ENCODE results near the gene CSN1S1.
"Not testable (repeated sequence)": the region's sequence is repeated elsewhere in the genome, so short reads cannot be mapped to it uniquely, and the experiment has no call there.

CSN1S1 gene

DNA sequence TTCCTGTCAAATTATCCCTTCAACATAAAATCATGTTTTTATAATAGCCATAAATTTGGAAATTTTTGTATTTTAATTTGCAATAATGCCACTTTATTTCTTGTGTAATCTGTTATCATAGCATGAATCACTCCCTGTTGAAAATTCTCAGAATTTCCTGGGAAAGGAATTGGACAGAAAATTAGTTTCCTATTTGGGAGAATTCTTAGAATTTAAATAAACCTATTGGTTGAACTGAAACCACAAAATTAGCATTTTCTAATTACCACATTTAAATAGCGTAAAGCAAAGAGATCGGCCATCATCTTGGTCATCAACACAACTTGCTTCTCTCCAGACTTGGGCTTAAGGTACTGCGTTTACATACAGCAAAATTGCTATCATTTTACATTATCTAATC lies at the start of gene CSN1S1:
CSN1S1 (plus strand) TSS at position 301 of the 400 bp plus-strand sequence. CDS start 1,488 bp downstream, outside the sequence.
- DNase-seq (ENCODE audit: low read depth): no peak

DNA sequence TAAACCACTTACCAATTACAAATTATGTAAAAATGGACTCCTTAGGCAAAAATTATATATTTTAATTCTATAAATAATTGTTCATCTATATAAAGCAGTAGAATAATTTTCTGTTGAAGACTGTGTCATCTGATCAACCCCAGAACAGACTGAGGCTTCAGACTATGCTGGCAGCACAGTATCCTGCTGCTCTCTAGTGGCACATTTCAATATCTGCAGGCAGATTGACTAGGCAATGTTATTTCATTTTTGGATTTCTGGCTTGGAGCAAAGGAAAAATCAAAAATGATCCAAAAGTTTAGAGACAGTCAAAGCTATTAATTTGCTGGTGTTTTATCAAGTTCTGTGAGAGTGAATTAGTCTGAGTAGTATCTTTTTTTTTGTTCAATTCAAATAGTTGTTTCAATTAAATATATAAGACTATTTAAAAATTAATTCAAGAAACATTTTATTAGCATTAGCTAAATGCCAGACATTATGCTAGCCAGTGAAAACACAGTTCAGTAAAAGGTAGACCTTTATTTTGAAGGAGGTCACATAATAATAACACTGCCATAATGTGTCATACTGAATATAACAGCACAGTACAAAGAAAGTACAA lies 49.6 kb upstream of the CSN1S1 start:
- DNase-seq (ENCODE audit: low read depth): no peak

GRCh38 chr4:69882150-69882549 lies 48.7 kb upstream of the CSN1S1 start:
- DNase-seq (ENCODE audit: low read depth): no peak

DNA sequence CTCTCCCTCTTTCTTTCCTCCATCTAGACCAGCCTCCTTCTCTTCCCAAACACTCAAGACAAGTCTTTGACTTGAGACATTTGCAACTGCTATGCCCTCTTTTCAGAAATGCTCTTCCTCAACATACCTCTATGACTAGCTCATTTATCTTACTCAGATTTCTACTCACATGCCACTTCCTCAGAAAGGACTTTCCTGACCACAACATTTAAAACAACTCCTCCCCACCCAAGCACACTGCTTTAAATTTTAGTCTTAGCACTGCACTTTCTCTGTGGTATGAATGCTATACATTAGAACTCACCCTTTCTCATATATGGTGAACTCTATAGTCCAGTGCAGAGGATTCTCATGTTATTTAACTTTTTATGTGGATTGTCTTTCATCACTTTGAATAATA lies 42.5 kb upstream of the CSN1S1 start:
- no peak for DNase-seq (ENCODE audit: low read depth)

DNA sequence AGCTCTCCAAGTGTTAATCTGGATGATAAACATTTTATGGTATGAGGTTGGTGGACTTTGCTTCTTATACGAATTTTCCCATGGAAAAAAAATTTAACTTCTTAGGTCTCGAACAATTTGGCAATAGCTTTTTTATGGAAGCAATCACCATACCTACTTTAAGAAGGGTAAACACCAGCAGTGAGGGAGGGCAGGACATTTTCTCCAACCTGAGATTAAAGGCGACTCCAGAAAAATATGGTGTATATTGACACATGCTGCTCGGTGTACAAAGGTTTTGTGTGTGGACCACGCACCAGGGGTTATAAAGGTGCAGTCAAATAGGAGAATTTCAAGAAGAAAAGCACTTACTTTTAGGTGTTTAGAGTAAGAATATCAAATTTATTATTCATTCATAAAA lies 36.7 kb upstream of the CSN1S1 start:
- DNase-seq (ENCODE audit: low read depth): no peak

DNA sequence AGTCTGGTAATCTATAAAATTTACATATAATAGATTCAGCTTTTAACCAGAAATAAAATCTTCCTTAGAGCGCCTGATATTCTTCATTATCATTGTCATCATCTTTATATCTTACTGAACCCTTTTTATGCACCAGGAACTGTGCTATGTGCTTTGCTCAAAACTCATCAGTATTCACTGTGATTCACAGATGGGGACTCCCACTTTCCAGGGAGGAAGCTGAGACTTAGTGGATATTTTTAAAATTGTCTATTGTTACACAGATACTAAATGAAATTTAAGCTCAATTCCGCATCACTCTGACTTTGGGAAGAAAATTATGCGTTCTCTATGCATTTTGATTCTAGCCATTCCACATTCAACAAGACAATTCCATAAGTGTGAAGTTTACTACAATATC lies 36.1 kb upstream of the CSN1S1 start:
- no peak for DNase-seq (ENCODE audit: low read depth)

- DNase-seq (ENCODE audit: low read depth): no peak
These were observed 34.2 kb upstream of the CSN1S1 start for GRCh38 chr4:69896530-69897116.

- DNase-seq (ENCODE audit: low read depth): no peak
These were observed 23.7 kb upstream of the CSN1S1 start for GRCh38 chr4:69907151-69907550.

DNA sequence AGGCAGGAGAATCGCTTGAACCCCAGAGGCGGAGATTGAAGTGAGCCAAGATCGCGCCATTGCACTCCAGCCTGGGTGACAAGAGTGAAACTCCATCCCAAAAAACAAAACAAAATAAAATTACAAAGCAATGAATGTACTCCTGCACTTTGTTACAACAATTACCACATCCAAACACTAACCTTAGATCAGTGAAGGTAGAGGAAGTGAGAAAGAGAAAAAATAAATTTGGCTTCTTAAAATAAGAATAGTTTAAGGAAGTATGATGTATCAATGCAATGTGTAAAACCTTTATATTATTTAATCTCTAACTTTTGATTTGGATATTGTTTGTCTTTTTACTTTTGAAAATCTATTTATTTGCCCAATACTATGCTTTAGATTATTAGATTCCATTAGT lies 21.7 kb upstream of the CSN1S1 start:
- DNase-seq (ENCODE audit: low read depth): no peak

- DNase-seq (ENCODE audit: low read depth): no peak
These were observed 20.7 kb upstream of the CSN1S1 start for GRCh38 chr4:69910016-69910782.

- DNase-seq (ENCODE audit: low read depth): no peak
These were observed 10.0 kb upstream of the CSN1S1 start for GRCh38 chr4:69920874-69921273.

DNA sequence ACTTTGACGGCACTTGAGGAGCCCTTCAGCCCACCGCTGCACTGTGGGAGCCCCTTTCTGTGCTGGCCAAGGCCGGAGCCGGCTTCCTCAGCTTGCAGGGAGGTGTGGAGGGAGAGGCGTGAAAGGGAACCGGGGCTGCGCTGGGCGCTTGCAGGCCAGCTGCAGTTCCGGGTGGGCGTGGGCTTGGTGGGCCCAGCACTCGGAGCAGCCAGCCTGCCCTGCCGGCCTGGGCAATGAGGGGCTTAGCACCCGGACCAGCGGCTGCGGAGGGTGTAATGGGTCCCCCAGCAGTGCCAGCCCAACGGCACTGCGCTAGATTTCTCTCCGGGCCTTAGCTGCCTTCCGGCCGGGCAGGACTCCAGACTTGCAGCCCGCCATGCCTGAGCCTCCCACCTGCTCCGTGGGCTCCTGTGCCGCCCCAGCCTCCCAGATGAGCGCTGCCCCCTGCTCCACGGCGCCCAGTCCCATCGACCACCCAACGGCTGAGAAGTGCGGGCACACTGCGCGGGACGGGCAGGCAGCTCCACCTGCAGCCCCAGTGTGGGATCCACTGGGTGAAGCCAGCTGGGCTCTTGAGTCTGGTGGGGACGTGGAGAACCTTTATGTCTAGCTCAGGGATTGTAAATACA lies 7.0 kb upstream of the CSN1S1 start:
- not testable (repeated sequence) for DNase-seq (ENCODE audit: low read depth)

DNA sequence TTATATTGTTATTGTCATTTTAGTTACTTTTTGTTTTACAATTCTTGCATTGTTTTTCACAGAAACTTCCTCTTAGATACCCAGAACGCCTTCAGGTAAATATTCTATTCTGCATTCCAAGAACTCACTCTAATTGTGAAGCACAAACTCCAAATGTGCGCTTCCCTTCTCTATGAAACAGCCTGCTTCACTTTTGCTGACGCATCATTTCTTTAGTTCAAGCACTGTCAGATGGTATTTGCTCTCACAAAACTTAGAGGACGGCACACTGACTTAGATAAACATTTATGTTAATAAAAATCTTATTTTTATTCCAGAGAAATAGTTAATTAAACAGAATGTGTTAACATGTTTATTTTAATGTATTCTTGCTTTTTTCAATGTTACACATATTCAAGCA lies 3.3 kb downstream of the CSN1S1 start:
- no peak for DNase-seq (ENCODE audit: low read depth)

- DNase-seq (ENCODE audit: low read depth): no peak
These were observed 5.7 kb downstream of the CSN1S1 start for GRCh38 chr4:69936566-69936965.

DNA sequence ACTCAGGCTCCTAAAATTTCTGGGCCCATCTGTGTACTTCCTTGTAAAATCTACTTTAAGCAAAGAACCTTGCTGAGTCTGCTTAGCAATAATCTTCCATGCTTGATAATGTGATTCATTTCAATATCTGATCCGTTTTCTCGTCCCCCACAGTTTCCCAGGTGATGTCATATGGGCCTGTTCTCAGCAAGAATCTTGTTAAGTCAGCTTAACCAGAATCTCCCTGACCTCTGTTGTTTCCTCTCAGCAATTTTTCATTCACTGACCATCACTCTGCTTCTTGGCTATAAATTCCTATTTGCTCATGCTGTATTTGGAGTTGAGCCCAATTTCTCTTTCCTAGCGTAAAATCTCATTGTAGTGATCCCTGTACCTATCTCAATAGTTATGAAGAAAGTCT lies 20.7 kb downstream of the CSN1S1 start:
- no peak for DNase-seq (ENCODE audit: low read depth)

- DNase-seq (ENCODE audit: low read depth): no peak
These were observed 26.3 kb downstream of the CSN1S1 start for GRCh38 chr4:69957209-69957608.

GRCh38 chr4:69965628-69966027 lies 34.8 kb downstream of the CSN1S1 start, which contains the start of gene CSN2:
TSS of gene CSN2 (minus strand) at chr4:69965728. CDS start at chr4:69960995, 4,733 bp downstream.
- DNase-seq (ENCODE audit: low read depth): no peak

DNA sequence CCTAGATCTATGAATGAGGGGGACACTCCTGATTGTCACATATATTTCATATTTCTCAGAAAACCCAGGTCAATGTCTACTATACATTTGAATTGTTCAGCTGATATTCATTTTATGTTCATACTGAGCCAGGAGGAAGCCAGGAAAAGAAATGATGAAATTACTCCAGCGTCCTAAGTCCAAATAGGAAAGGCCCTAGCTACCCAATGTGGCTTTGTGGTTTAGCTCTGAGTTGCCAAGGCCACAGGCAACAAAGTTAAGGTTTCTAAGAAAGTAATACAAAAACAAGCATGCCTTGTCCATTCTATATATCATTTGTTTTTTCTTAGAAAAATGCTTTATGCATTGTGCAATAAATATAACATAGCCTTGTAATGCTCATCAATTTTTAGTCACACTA lies 39.2 kb downstream of the CSN1S1 start:
- no peak for DNase-seq (ENCODE audit: low read depth)

DNA sequence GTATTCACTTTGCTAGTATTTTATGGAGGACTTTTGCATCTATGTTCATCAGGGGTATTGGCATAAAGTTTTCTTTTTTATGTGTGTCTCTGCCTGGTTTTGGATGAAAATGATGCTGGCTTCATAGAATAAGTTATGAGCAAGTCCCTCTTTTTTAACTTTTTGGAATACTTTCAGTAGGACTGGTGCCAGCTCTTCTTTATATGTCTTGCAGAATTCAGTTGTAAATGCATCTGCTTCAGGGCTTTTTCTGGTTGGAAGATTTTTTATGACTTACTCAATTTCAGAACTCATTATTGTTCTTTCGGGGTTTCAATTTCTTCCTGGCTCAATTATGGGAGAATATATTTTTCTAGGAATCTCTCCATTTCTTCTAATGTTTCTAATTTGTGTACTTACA lies 43.8 kb downstream of the CSN1S1 start:
- DNase-seq (ENCODE audit: low read depth): no peak

DNA sequence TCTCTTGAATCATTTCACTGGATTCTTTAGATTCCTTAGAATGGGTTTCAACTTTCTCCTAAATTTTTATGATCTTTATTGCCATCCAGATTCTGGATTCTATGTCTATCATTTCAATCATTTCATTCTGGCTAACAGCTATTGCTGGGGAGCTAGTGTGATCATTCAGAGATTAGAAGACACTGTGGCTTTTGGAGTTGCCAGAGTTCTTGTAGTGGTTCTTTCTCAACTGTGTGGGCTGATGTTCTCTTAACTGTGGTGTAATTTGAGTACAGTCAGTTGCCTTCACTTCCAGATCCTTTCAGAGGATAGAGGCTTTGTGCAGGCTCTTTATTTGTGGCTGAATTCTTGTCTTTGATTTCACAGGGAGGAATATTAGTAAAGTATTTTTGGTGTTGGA lies 46.7 kb downstream of the CSN1S1 start:
- no peak for DNase-seq (ENCODE audit: low read depth)

DNA sequence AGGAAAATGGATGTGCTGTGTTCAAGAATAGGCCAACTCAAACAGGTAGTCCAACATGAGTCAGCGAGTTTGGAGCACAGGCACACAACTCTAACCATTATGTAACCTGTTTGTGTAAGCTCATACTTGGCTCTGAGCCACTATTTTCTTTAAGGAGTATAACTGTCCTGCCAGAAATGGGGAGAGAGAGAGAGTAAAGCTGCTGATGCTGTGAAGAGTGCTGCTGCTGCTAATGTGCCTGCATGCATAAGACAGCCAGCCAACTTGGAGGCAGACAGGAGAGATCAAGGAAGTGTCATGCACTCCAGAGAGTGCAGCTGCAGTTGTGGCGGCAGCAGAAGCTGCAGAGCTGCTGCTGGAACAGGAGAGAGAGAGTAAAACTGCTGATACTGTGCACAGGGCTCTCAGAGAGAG lies 53.2 kb downstream of the CSN1S1 start:
- no peak for DNase-seq (ENCODE audit: low read depth)

DNA sequence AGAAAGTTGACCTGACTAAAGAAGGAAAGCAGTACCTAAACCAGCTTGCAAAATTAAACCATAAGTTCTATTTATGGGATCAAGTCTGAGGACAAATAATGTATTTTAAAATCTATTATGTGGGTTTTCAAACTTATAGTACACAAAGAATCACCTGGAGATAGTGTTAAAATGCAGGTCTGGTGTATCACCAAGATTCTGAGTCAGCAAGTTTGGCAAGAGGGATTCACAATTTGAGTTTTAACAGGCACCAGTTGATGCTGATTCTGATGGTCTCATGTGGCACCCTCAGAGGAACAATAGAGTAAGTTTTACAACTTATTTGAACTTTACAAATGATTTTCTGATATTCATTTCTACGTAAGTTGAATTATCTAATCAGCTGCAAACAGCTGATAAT lies 55.8 kb downstream of the CSN1S1 start:
- no peak for DNase-seq (ENCODE audit: low read depth)

- no peak for DNase-seq (ENCODE audit: low read depth)
These were observed 60.1 kb downstream of the CSN1S1 start for GRCh38 chr4:69991016-69991415.
